H7 (cell line): ENCODE measurements around the gene PDE4B. TPM values are rescaled to one million over a fixed set of nuclear protein-coding genes. Genes with fewer than 3 reads are reported as not detected.
"Not testable (repeated sequence)": the region's sequence is repeated elsewhere in the genome, so short reads cannot be mapped to it uniquely, and the experiment has no call there.

ENCODE experiments used
- DNase-seq: peaks from one replicate; pipeline ENCODE4 v3.0.0; 2012
- H3K27me3 ChIP-seq: 2 replicates; pipeline ENCODE4 v1.6.0; 2011; ENCODE audit warnings: mild to moderate bottlenecking, low read length; ENCODE audit not compliant: control insufficient read depth, insufficient read depth
- H3K36me3 ChIP-seq: replicated peaks from 2 replicates; pipeline ENCODE4 v1.5.1; 2011; ENCODE audit warnings: low read length; ENCODE audit not compliant: control insufficient read depth, insufficient read depth
- H3K4me3 ChIP-seq: 2 replicates; pipeline ENCODE4 v1.5.1; 2011; ENCODE audit warnings: low read depth, mild to moderate bottlenecking, control low read depth, low read length, moderate library complexity; ENCODE audit not compliant: insufficient read depth
- total RNA-seq: library from RNA; depleted of rRNA; stranded (reverse); fragments of >200 nt; shearing (Covaris generic); gene quantifications from 2 replicates; pipeline ENCODE4 v1.2.3, GENCODE V29; 2014

Gene PDE4B
- total RNA-seq, 1 experiment from 2014 or later, result 4.1 TPM

GRCh38 chr1:66132324-66132723 lies 339.6 kb downstream of the PDE4B start:
- no peaks in the 10 kb centered on the region for H3K27me3 ChIP-seq
- H3K4me3 ChIP-seq, result no peak overlapping the region
- no peaks in the 10 kb centered on the region for H3K36me3 ChIP-seq
- no peak for DNase-seq

GRCh38 chr1:66134004-66134403 lies 341.3 kb downstream of the PDE4B start:
- no peaks in the 10 kb centered on the region for H3K36me3 ChIP-seq
- no peak for DNase-seq
- no peak overlapping the region for H3K4me3 ChIP-seq
- no peaks in the 10 kb centered on the region for H3K27me3 ChIP-seq

GRCh38 chr1:66135161-66135560 lies 342.5 kb downstream of the PDE4B start:
- Histone ChIP-seq H3K36me3 (no peaks in the 10 kb centered on the region), H3K27me3 (no peaks in the 10 kb centered on the region), H3K4me3 (no peak overlapping the region)
- no peak for DNase-seq

GRCh38 chr1:66136423-66136822 lies 343.7 kb downstream of the PDE4B start:
- DNase-seq, H3K36me3 ChIP-seq, H3K27me3 ChIP-seq, H3K4me3 ChIP-seq: not testable (repeated sequence)

- no peaks in the 10 kb centered on the region for H3K36me3 ChIP-seq
- no peak overlapping the region for H3K4me3 ChIP-seq
- no peak for DNase-seq
- H3K27me3 ChIP-seq, result no peaks in the 10 kb centered on the region
Observed at GRCh38 chr1:66137235-66137634, 344.5 kb downstream of the PDE4B start.

GRCh38 chr1:66138613-66139012 lies 345.9 kb downstream of the PDE4B start:
- Histone ChIP-seq H3K4me3 (no peak overlapping the region), H3K27me3 (no peaks in the 10 kb centered on the region), H3K36me3 (no peaks in the 10 kb centered on the region)
- no peak for DNase-seq

GRCh38 chr1:66140072-66140471 lies 347.4 kb downstream of the PDE4B start:
- H3K4me3 ChIP-seq, result no peak overlapping the region
- no peak for DNase-seq
- H3K36me3 ChIP-seq, result no peaks in the 10 kb centered on the region
- H3K27me3 ChIP-seq, result no peaks in the 10 kb centered on the region

- no peaks in the 10 kb centered on the region for H3K36me3 ChIP-seq
- DNase-seq, result no peak
Observed at GRCh38 chr1:66143651-66144050, 351.0 kb downstream of the PDE4B start.

GRCh38 chr1:66147226-66147835 lies 354.6 kb downstream of the PDE4B start:
- Histone ChIP-seq H3K4me3 (no peak overlapping the region), H3K36me3 (no peaks in the 10 kb centered on the region), H3K27me3 (no peaks in the 10 kb centered on the region)
- DNase-seq, result no peak

More at GRCh38 chr1:66143651-66144050, 351.0 kb downstream of the PDE4B start:
- H3K27me3 ChIP-seq, result no peaks in the 10 kb centered on the region
- H3K4me3 ChIP-seq, result no peak overlapping the region

- no peak overlapping the region for H3K4me3 ChIP-seq
- H3K36me3 ChIP-seq, result no peaks in the 10 kb centered on the region
- no peaks in the 10 kb centered on the region; the same call in 1 of the 2 replicates for H3K27me3 ChIP-seq
- DNase-seq, result no peak
Observed at GRCh38 chr1:66152034-66152433, 359.3 kb downstream of the PDE4B start.

- H3K27me3 ChIP-seq, result no peaks in the 10 kb centered on the region; the same call in 1 of the 2 replicates
- H3K4me3 ChIP-seq, result no peak overlapping the region
- no peaks in the 10 kb centered on the region for H3K36me3 ChIP-seq
- DNase-seq, result no peak
Observed at GRCh38 chr1:66154394-66154793, 361.7 kb downstream of the PDE4B start.

GRCh38 chr1:66156144-66156543 lies 363.4 kb downstream of the PDE4B start:
- H3K36me3 ChIP-seq, result no peaks in the 10 kb centered on the region
- no peaks in the 10 kb centered on the region; the same call in 1 of the 2 replicates for H3K27me3 ChIP-seq

GRCh38 chr1:66159800-66160199 lies 367.1 kb downstream of the PDE4B start:
- H3K27me3 ChIP-seq, result no peaks in the 10 kb centered on the region; the same call in 1 of the 2 replicates
- no peak overlapping the region for H3K4me3 ChIP-seq
- H3K36me3 ChIP-seq, result no peaks in the 10 kb centered on the region
- no peak for DNase-seq

More at GRCh38 chr1:66156144-66156543, 363.4 kb downstream of the PDE4B start:
- DNase-seq, result no peak
- no peak overlapping the region for H3K4me3 ChIP-seq

GRCh38 chr1:66160719-66161118 lies 368.0 kb downstream of the PDE4B start:
- Histone ChIP-seq H3K27me3 (no peaks in the 10 kb centered on the region), H3K4me3 (no peak overlapping the region), H3K36me3 (no peaks in the 10 kb centered on the region)
- DNase-seq, result no peak

GRCh38 chr1:66166753-66167152 lies 374.1 kb downstream of the PDE4B start:
- Histone ChIP-seq H3K27me3 (no peaks in the 10 kb centered on the region), H3K36me3 (no peaks in the 10 kb centered on the region), H3K4me3 (no peak overlapping the region)
- no peak for DNase-seq

- Histone ChIP-seq H3K36me3 (no peaks in the 10 kb centered on the region), H3K27me3 (no peaks in the 10 kb centered on the region), H3K4me3 (no peak overlapping the region)
- DNase-seq, result no peak
Observed at GRCh38 chr1:66167267-66167666, 374.6 kb downstream of the PDE4B start.
